Peyer's patch (tissue), 4 donors: Measurements from ENCODE around the gene PCSK1.

Source experiments
- CTCF ChIP-seq, 6 experiments: fragments of 450-650 bp in 4 of 6; fragments of 200-600 bp in 2 of 6; sonication (generic) in 1 of 6; IDR thresholded peaks; one replicate each; pipeline ENCODE4 v1.5.1; 2017 to 2019; ENCODE audit warnings: antibody characterized with exemption in 6 of 6, mild to moderate bottlenecking in 3 of 6, moderate library complexity in 1 of 6
- POLR2A ChIP-seq, 2 donors: fragments of 450-650 bp; IDR thresholded peaks; one replicate each; pipeline ENCODE4 v1.5.1; 2017; ENCODE audit warnings: antibody characterized with exemption in 2 of 2, mild to moderate bottlenecking in 2 of 2, moderate library complexity in 2 of 2

GRCh38 chr5:96379896-96380295, 53.2 kb downstream of the PCSK1 start:
- TF ChIP-seq POLR2A (IDR thresholded peaks at IDR 0.05), result no peak
- no peak for TF ChIP-seq CTCF (IDR thresholded peaks at IDR 0.05)
